Esophagus squamous epithelium (tissue), 4 donors: ENCODE data around the gene HS3ST3B1.

Source experiments
- CTCF ChIP-seq, 6 experiments: fragments of 450-650 bp in 4 of 6; fragments of 200-600 bp in 2 of 6; sonication (generic) in 2 of 6; IDR thresholded peaks; one replicate each; pipeline ENCODE4 v1.5.1; 2016 to 2019; ENCODE audit warnings: antibody characterized with exemption in 6 of 6, mild to moderate bottlenecking in 4 of 6, moderate library complexity in 4 of 6
- POLR2A ChIP-seq, 4 donors: fragments of 450-650 bp; IDR thresholded peaks; one replicate each; pipeline ENCODE4 v1.6.1; 2017; ENCODE audit warnings: antibody characterized with exemption in 4 of 4, mild to moderate bottlenecking in 4 of 4, moderate library complexity in 3 of 4

GRCh38 chr17:14295676-14296075, 5.2 kb upstream of the HS3ST3B1 start:
- TF ChIP-seq CTCF (IDR thresholded peaks at IDR 0.05) = no peak
- TF ChIP-seq POLR2A (IDR thresholded peaks at IDR 0.05) = no peak
